ENCODE measurements around the gene LRRC10B.

DNA sequence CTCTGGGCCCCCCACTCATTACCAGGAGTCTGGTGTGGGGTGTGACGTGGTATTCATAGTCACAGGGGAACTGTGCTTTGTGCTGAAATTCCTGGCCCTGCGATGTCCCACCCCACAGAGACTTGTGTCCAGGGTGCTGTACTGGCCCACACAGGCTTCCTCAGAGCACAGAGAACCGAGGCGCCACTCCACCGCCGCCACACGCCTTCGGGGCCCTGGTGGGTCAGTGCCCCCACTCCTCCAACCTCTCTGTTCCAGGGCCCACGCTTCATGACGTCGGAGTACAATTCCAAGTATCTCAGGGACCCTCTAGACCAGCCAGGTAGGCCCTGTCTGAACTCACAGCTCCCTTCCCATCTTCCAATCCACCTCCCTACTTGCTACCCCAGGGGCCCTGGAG, 23.5 kb upstream of the LRRC10B start:
- TF ChIP-seq, protein P1, sequence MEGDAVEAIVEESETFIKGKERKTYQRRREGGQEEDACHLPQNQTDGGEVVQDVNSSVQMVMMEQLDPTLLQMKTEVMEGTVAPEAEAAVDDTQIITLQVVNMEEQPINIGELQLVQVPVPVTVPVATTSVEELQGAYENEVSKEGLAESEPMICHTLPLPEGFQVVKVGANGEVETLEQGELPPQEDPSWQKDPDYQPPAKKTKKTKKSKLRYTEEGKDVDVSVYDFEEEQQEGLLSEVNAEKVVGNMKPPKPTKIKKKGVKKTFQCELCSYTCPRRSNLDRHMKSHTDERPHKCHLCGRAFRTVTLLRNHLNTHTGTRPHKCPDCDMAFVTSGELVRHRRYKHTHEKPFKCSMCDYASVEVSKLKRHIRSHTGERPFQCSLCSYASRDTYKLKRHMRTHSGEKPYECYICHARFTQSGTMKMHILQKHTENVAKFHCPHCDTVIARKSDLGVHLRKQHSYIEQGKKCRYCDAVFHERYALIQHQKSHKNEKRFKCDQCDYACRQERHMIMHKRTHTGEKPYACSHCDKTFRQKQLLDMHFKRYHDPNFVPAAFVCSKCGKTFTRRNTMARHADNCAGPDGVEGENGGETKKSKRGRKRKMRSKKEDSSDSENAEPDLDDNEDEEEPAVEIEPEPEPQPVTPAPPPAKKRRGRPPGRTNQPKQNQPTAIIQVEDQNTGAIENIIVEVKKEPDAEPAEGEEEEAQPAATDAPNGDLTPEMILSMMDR (IDR thresholded peaks at IDR 0.05; ENCODE audit: insufficient read depth, low read length), result no peak
- no peak for TF ChIP-seq POLR2AphosphoS5 (IDR thresholded peaks at IDR 0.05; ENCODE audit: low read depth)
